CD4-positive, alpha-beta T cell treated with Interleukin-1 beta for 1 hour (primary cell): Measurements from ENCODE around the gene TCTN1.
"Not testable (repeated sequence)": the region's sequence is repeated elsewhere in the genome, so short reads cannot be mapped to it uniquely, and the experiment has no call there.

ENCODE experiments used
- DNase-seq, 2 donors: peaks; one replicate each; pipeline ENCODE4 v3.0.0-alpha.2; 2020 to 2022

Gene TCTN1

DNA sequence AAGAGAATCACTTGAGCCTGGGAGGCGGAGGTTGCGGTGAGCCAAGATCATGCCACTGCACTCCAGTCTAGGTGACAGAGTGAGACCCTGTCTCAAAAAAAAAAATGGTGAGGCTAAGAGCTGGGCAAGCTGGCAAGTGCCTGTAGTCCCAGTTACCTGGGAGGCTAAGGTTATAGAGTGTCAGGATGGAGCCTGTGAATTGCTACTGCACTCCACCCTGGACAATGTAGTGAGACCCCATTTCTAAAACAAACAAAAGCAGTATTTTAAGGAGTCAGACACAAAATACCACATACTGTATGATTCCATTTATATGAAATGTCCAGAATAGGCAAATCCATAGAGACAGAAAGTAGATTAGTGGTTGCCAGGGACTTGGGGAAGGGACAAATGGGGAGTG, 26.8 kb upstream of the TCTN1 start:
- not testable (repeated sequence) for DNase-seq

DNA sequence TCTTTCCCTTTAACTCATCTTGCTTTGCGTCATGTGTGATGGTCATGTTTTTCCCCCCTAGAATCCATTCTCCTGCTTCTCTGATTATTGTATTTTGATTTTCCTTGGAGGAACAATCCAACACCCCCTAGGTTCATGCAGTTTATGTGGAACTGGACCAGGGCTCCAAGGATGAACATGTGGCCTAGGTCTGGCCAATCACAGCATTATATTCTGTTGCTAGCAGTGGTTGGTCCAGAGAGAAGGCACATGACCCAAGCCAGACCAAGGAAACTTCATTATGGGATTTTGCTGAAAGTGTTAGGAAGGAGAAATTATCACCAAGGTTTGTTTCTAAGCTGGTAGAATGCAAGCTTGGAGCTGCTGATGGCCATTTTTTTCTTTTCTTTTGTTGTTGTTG, 23.9 kb upstream of the TCTN1 start:
- DNase-seq = no peak

DNA sequence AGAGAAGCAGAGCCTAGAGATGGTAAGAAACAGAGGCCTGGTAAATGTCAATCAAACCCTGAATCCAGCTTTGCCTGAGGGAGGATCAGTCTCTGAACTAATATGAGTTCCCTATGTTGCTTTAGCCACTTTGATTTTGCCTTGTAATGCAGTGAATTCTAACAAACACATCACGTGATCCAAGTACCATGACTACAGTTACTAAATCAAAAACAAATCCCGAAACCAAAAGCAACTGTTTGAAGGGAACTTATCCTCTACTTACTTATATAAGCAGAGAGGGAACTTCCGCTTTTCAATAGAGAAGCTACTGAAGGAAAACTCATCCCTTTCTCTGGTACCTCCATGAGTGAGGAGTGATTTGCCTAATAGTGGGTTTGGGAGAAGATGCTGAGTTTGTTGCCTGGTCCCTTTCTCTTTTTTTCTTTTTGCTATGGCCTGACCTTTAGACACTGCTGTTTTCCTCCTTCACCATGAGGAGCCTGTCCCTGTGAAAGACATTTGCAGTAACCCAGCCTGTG, 23.1 kb upstream of the TCTN1 start:
- peak; percentile 23 to 75 for DNase-seq

DNA sequence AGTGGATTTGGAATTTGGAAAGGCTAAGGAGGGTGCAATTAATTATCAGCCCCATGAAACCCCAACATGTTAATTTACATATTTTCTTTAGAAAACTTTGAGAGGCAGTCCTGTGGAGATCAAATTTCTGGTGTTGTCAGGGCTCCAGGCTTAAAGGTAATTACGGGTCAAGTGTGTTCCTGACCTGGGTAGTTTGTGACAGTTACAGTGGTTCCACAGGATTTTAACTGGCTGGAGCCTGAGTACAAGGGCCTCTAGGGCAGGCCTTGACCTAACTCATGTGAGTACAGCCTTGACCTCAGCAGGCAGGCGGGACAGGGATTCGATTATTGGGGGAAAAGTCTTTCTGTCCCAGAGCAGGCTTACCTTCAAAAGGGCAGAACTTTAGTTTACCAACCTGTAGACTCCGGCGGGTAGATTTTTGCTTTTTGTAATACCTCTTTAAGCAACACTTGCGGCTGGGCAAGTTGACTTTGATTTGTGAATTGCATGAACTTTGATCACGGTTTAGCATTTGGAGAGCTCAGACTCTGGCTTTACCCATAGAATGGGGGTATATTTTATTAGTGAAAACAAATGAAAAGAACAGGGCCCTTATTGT, 22.4 kb upstream of the TCTN1 start:
- no peak for DNase-seq

DNA sequence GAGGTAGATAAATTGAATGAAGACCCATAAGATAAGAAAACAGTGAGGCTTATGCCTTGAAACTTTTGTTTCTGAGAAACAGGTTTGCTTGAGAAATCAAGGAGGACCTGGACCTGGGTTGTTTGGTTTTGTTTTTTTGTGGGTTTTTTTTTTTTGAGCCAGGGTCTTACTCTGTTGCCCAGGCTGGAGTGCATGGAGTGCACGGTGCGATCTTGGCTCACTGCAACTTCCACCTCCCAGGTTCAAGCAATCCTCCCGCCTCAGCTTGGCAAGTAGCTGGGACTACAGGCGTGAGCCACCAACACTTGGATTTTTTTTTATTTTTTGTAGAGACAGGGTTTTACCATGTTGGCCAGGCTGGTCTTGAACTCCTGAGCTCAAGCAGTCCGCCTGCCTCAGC, 21.9 kb upstream of the TCTN1 start:
- no peak for DNase-seq

DNA sequence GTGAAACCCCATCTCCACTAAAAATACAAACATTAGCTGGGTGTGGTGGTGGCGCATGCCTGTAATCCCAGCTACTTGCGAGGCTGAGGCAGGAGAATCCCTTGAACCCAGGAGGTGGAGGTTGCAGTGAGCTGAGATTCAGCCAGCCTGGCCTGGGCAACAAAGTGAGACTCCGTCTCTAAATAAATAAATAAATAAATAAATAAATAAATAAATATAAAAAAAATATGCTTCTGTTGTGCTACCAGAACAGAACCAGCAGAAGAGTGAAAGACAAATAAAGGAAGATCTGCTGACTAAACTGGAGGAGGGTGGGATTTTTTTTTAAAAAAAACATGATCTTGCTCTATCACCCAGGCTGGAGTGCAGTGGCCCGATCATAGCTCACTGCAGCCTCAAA, 21.0 kb upstream of the TCTN1 start:
- DNase-seq = not testable (repeated sequence)

DNA sequence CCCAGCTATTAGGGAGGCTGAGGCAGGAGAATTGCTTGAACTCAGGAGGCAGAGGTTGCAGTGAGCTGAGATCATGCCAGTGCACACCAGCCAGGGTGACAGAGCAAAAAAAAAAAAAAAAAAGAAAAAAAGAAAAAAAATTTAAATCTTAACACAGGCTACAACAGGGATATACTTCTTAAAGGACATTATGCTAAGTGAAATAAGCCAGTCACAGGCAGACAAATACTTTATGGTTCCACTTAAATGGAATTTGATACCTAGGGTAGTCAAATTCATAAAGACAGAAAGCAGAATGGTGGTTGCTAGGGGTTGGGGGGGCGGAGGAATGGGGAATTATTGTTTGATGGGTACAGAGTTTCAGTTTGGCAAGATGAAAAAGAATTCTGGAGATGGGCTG, 16.0 kb upstream of the TCTN1 start:
- no peak for DNase-seq

DNA sequence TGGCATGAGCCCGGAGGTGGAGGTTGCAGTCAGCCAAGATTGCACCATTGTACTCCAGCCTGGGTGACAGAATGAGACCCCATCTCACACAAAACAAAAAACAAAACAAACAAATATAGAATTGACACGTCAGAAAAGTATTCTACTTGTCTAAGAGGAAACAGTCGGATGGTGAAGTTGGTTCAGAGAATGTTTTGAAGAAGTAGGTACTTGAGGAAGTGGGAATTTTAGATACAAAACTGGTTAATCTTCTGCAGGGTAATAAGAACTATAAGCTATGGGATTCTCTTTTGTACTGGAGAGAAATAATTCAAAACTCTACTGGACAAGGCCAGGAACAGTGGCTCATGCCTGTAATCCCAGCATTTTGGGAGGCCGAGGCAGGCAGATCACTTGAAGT, 14.6 kb upstream of the TCTN1 start:
- no peak for DNase-seq

DNA sequence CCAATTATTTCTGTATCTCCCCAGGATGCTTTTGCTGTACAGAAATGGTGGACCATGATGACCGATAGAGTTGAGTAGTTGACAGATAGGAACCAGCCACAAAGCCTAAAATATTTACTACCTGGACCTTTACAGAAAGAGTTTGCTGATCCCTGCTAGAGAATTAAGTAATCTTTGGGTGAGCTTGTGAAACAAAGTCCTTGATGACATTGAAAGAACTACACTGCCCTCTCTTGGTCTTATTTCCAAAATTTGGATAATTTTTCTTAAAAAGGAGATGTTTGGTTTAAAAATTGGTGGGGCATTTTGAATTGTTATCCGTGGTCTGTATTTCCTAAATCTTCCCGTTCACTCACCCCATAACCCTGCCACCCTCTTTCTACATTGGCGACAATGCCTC, 13.7 kb upstream of the TCTN1 start:
- peak in 1 of 2 donors; percentile 66 for DNase-seq

DNA sequence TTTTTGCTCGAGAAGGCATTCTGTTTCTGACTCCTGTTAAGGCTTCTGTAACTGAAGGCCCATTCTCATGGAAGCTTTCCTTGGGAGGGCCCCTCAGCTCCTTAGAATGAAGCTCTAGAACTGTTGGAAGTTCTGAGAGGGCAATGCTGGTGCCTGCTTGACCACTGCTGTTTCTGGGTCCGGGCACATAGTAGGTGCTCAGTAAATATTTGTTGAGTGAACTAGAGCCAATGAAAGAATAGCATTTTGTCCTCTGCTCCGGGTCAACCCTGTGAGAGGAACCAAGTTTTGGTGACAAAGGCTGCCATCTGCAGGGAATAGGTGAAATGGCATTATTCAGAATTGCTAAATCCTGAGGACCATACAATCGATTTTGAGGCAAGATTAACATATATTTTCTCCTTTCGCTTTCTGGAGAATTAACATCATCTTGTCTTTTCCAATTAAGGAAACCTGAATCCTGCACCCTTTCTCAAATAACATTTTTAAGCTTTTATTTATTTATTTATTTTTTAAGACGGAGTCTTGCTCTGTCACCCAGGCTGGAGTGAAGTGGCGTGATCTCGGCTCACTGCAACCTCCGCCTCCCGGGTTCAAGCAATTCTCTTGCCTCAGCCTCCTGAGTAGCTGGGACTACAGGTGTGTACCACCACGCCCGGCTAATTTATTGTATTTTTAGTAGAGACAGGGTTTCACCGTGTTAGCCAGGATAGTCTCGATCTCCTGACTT, 11.7 kb upstream of the TCTN1 start:
- DNase-seq = peak; percentile 55 to 75

DNA sequence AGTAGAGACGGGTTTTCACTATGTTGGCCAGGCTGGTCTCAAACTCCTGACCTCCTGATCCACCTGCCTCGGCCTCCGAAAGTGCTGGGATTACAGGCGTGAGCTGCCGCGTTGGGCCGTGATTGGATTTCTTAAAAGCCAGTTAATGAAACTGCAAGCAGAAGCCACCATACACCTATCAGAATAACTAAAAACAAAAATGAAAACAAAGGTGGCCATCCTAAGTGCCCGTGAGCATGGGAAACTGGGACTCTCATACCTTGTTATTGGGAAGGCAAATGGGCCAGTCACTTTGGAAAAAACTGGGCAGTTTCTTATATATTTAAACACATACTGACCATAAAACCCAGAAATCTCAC, 7.7 kb upstream of the TCTN1 start:
- no peak for DNase-seq

DNA sequence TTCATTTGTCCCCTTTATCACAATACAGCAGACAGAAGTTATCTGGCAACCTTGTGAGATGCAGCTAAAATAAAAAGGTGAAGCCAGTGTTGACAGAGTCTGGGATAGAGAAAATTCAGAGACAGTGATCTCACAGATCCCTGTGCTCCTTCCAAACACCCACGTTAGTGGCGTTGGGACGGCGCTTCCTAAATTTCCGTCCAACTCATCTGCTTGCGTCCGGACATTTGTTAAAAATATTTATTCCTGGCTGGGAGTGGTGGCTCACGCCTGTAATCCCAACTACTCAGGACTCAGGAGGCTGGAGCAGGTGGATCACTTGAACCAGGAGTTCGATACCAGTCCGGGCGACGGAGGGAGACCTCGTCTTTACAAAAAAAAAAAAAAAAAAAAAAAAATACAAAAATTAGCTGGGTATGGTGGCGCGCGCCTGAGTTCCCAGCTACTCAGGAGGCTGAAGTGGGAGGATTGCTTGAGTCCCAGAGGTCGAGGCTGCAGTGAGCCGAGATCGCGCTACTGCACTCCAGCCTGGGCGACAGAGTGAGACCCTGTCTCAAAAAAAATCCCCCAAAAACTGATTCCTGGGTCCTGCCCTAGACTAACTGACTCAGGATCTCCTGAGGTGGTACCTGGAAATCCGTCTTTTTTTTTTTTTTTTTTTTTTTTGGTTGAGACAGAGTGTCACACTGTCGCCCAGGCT, 708 bp upstream of the TCTN1 start:
- DNase-seq = no peak

DNA sequence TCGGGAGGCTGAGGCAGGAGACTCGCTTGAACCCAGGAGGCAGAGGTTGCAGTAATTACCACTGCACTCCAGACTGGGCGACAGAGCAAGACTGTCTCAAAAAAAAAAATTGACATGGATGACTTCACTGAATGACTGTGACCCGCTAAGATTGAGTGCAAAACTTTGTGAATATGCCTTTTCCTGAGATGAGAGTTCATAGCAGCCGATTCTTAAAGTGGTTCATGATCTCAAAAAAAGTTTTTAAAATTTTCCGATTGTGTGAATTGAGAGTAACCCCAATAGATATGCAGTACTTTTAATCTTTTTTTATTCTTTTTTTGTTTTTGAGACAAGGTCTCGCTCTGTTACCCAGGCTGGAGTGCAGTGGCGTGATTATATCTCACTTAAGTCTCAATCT, 1.2 kb downstream of the TCTN1 start:
- no peak for DNase-seq

DNA sequence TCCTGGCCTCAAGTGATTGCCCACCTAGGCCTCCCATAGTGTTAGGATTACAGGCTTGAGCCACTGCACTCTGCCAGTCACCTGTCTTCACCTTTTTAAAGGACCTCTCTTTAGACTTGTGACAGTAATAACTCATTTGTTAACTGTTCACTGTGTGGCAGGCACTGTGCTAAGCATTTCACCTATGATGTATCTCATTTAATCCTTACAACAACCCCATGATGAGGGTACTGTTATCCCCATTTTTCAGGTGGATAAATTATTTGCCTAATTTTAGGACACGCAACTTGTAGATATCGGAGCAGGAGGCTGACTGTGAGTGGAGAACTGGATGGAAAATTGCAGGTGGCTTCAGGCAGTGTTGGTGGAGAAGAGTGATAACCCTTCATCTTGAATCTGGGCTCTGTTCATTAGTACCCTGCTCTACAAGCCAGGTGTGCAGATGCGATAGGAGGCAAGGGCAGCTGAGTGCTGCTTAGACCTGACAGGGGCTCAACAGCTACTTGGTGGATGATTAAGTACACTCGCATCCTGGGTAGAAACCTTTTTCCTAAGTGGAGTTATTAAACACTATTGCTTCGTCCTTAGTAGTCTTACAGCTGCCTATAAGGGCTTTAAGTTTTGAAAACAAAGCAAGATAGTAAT, 2.7 kb downstream of the TCTN1 start:
- DNase-seq = no peak

DNA sequence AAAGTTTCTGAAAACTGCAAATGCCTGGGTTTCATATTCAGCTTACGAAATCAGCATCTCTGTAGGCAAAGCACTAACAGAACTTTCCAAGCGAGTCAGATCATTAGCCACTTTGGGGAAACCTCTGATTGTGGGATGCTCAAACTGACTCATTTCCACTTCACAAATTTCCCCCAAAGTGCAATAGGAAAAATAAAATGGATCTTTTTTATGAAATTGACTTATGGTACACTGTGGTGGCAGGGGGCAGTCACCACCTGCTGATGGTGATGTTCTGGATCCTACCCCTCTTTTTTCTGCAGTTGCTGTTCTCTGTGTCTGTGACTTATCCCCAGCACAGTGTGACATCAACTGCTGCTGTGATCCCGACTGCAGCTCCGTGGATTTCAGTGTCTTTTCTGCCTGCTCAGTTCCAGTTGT, 5.6 kb downstream of the TCTN1 start:
- DNase-seq = peak in 1 of 2 donors; percentile 24

DNA sequence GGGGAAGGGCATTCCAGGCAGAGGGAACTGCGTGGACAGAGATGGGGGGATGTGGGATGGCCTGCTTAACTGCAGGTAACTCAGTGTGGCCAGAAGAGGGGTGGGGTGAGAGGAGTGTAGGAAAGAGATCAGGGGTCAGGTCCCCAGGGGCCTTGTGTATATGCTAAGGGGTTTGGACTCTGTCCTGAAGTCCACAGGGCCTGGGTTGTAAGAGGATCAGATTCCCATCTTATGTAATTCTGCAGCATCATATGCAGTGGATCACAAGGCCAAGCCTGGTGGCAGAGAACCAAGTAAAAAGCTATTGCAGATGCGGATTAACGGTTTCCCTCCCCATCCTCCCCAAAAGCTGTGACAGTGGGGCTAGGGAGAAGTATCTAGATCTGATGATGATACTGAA, 8.7 kb downstream of the TCTN1 start:
- DNase-seq = no peak

DNA sequence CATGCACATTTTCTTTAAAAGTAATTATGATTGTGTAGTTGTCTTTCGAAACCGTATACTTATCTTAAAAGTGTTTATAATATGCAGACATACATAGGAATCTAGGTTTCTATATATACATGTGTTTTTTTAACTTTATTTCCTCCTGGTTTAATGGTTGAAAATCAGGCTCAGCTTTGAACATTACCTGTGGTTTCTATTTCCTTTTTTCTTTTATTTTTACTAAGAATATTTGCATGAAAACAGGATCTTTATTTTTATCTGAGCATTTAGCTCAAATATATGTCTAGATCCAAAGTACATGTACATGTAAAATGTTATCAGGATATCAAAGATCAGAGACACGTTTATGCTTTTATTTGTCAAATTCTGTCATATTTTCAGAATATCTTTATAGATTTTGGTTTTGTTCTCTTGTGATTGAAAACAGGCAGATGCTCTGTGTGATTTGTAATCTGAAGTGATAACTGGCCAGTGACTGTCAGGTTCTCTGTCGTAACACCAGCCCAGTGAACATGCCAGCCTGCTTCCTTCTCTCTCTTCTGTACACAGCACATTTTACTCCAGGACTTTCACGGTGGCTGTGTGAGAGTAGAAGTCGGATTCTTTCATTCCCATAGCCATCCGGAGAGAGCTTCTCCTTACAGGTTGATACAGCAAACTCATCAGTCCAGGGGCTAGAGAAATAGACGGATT, 13.7 kb downstream of the TCTN1 start:
- peak in 1 of 2 donors; percentile 12 for DNase-seq

DNA sequence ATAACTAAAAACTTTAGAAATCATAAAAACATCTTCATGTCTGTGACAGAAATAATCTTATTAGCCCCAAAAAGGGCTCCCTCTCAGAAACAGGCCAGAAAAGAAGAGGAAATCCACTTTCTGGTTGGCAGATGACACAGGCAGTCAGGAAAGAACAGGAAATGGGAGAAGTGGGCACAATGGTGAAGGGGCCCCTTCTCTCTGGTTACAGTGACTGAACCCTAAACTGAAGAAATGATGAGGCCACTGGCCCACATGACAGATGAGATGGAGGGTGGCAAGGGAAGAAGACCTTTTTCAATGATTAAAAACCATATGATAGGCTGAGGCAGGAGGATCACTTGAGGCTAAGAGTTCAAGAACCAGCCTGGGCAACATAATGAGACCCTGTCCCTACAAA, 21.1 kb downstream of the TCTN1 start:
- DNase-seq = no peak

DNA sequence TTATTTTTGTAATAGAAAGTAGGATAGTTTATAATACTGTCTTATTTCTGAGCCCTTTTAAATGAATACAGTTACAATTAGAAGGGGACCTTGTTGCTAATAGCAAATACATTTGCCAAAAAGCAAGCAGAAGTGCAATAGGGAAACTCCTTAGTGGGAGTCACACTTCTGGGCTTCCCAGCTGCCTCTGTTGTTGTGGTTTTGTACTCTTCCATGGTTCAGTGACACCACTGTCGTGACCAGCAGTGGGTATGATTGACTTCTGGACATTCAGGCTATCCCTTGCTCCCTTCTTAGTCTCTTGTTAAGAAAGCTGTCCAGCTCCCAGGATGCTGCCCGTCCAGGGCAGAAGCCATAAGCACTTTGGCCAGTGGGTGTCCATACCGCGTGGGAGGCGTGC, 22.6 kb downstream of the TCTN1 start:
- peak in 1 of 2 donors; percentile 34 for DNase-seq

DNA sequence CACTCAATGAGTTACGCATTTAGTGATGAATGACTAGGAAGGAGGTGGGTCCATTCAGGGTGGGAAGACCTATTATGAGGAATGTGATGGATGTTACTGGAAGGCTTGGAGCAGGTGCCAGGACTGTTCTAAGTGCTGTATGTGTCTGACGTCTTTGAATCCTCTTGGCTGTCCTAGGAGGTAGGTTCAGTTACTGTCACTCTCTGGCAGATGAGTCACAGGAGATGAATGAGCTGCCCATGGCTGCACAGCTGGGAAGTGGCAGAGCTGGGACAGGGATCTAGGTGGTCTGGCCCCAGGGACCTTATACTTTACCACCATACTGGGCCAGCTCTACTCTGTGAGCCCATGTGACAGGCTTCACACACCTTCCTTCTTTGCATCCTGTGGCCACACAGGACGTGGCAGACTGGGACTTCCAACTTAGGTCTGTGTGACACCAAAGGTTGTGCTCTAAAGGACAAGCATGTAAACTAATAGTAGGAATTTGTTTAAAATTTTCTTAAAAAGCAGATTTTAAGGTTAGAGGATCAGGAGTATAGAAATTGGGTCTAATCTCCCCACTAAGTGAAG, 24.0 kb downstream of the TCTN1 start:
- DNase-seq = no peak

DNA sequence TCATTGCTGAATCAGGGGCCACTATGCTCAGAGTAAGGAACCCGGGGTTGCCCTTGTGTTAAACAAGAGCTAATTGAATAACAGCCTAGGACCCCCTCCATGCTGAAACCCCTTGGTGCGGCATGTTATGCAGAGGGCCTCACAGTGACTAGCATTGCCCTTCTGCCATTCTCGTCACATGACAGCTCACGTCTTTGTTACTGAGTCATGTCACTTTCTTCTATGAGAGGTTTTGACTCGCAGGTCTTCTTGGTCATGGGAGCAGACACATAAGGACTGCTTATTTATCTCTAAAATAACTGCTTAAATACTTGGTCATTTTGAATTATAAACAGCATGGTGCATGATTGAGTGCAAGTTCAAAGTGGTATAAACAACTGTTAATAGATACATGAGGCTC, 24.9 kb downstream of the TCTN1 start:
- DNase-seq = no peak

DNA sequence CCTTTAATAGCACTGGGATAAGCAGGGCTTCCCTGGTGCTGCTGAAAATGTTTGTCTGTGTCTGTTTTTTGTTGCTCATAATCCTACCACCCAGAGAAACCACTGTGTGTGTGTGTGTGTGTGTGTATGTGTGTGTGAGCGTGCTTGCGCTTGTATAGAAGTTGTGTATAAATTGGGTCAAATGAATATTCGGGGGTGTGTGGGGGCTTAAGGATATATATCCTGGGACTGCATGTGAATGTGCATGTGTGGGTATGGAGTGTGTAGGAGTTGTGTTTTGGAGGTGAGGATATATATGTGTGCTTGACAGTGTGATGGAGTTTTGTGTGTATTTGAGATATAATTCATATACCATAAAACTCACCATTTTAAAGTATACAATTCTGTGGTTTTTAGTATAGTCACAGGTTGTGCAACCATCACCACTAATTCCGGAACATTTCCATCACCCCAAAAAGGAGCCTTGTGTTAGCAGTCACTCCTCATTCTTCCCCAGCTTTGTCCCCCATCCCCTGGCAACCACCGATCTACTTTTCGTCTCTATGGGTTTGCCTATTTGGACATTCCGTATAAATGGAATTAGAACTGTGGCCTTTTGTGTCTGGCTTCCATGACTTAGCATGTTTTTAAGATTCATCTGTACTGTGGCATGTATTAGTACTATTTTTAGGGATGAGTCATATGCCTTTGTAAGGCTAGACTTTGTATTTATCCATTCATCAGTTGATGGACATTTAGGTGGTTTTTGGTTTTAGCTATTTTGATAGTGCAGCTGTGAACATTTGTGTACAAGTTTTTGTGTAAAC, 25.6 kb downstream of the TCTN1 start:
- no peak for DNase-seq
